Heart left ventricle (tissue), 16 donors: ENCODE results near the gene MICAL3. TPM values are rescaled to one million over a fixed set of nuclear protein-coding genes. Genes with fewer than 3 reads are reported as not detected.

Source experiments
- ATAC-seq, 4 donors: fragments of 200-7000 bp; cut with Tn5 transposase; one replicate each; pipeline ENCODE4 v1.9.1; 2020 to 2022; ENCODE audit warnings: moderate library complexity in 4 of 4, mild to moderate bottlenecking in 3 of 4, moderate number of reproducible peaks in 1 of 4
- DNase-seq, 5 donors: peaks; one replicate each; pipeline ENCODE4 v3.0.0-alpha.2; 2020
- H3K27ac ChIP-seq, 12 donors: fragments of 200-600 bp; sonication (generic) in 4 of 12; one replicate each; pipeline versions ENCODE4 v1.5.0 to v1.8.0; 2016 to 2022; ENCODE audit warnings: mild to moderate bottlenecking in 2 of 12
- H3K27me3 ChIP-seq, 9 donors: fragments of 200-600 bp; sonication (generic) in 2 of 9; one replicate each; pipeline versions ENCODE4 v1.5.1 to v1.8.0; 2016 to 2022; ENCODE audit warnings: mild to moderate bottlenecking in 3 of 9
- H3K36me3 ChIP-seq, 9 donors: fragments of 200-600 bp; sonication (generic) in 2 of 9; one replicate each; pipeline versions ENCODE4 v1.5.0 to v1.8.0; 2018 to 2022; ENCODE audit warnings: mild to moderate bottlenecking in 2 of 9
- H3K4me1 ChIP-seq, 12 donors: fragments of 200-600 bp; sonication (generic) in 4 of 12; one replicate each; pipeline versions ENCODE4 v1.5.0 to v1.8.0; 2016 to 2022; ENCODE audit warnings: mild to moderate bottlenecking in 3 of 12
- H3K4me3 ChIP-seq, 12 donors: fragments of 200-600 bp; sonication (generic) in 4 of 12; one replicate each; pipeline versions ENCODE4 v1.5.0 to v1.8.0; 2017 to 2022; ENCODE audit warnings: mild to moderate bottlenecking in 9 of 12, moderate library complexity in 4 of 12
- H3K9me3 ChIP-seq, 12 donors: fragments of 200-600 bp; sonication (generic) in 4 of 12; one replicate each; pipeline versions ENCODE4 v1.5.0 to v1.8.0; 2016 to 2022; ENCODE audit warnings: mild to moderate bottlenecking in 1 of 12
- POLR2A ChIP-seq, 2 donors: fragments of 450-650 bp; IDR thresholded peaks; one replicate each; pipeline ENCODE4 v1.6.1; 2017; ENCODE audit warnings: antibody characterized with exemption in 2 of 2, mild to moderate bottlenecking in 2 of 2, moderate library complexity in 2 of 2
- WGBS, 4 donors: extraction: QIAGEN DNeasy Blood & Tissue Kit in 2 of 4; methylation state at CpG; one replicate each; pipeline versions ENCODE4 v1.1.5 to v1.1.7; 2013 to 2018; 5-methylcytosine and 5-hydroxymethylcytosine counted together
- intact Hi-C, 10 donors: fragments of 100-400 bp; cut with DNase I; formaldehyde crosslinking; loops; one replicate each; pipeline versions ENCODE4 v1.11.1 to v1.14.2; 2022
- polyA plus RNA-seq, 2 donors: library from polyadenylated mRNA; stranded (reverse); fragments of 200-250 nt; gene quantifications; one replicate each; pipeline ENCODE4 v1.2.3, GENCODE V29; 2013
- total RNA-seq, 9 donors: library from RNA; depleted of rRNA in 2 of 9; stranded (reverse); fragments of >200 nt in 2 of 9; fragmentation: NEBNext Ultra II Directional in 3 of 9; extraction: Animal tissue kit (Norgen Biotek cat#: 25700) in 3 of 9; gene quantifications; one replicate each; pipeline versions ENCODE4 v1.1.0 to v1.2.4, GENCODE V29; 2016 to 2023
- TF ChIP-seq, protein P1 (sequence below), 12 donors: fragments of 200-600 bp; sonication (generic) in 4 of 12; IDR thresholded peaks; one replicate each; pipeline versions ENCODE4 v1.5.0 to v1.8.0; 2018 to 2022; ENCODE audit warnings: antibody characterized with exemption in 12 of 12, mild to moderate bottlenecking in 5 of 12
- donor health status: ischemic (EF 13 %, LVEDD 7.1; RV severe dilation, severe dysfunction).
- donor health status: healthy with polysubstance abuse.
- donor health status: DM: no; HTN: yes; CAD: no.
- donor health status: DM: no; HTN: no; CAD: no.
- donor health status: ischemic (EF 25% LVEDD 6.9; RV normal size, moderate dysfunction).
- donor health status: ischemic (EF 25% LVEDD 5.7; RV mildly dilated, moderate dysfunction).
- donor health status: healthy.
- donor health status: DM: yes; HTN: yes; CAD: no.
- donor health status: ischemic (EF 35%, LVEDD 5.7; RV mildly dilated, moderate dysfunction).
- donor health status: nonischemic (EF 11% LVEDD 7.7; RV severe dilation, severe dysfunction).
- donor health status: DM: yes; HTN: yes; CAD: no.
- donor health status: PGD.
- donor health status: ischemic (EF 29% LVEDD 5.4; RV normal size, mild dysfunction).
- donor health status: nonischemic (EF 23%, LVEDD 6.1; RV moderate dilation, normal function).

The MICAL3 gene
- total and polyA plus RNA-seq, 11 donors: 41.3 to 125 (median 83.3) TPM

DNA sequence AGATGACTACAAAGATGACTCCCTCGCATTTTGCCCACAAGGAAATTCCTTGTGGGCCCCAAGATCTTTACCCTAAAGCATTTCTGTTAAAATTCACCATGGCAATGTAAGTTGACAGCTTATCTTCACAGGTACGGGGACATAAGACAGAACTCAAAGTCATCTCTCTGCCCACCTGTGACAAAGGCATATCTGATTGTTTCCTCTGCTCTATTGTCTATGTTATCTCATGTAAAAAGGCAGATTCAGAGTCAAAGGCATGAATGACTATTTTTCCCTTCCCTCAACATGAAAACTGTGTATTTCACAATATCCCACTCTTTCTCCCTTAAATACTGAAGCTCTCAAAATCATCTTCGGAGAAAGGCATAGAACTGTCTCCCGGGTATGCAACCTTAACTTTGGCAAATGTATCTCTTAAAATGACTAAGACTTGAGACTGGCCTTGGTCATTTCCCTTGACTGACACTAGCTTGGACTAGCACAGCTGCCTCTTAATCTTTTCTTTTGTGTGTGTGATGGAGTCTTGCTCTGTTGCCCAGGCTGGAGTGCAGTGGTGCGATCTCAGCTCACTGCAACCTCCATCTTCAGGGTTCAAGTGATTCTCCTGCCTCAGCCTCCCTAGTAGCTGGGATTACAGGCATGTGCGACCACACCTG is 103.2 kb downstream of the MICAL3 start:
- DNase-seq: no peak
- no peaks in the 10 kb centered on the region for H3K27me3 ChIP-seq
- peak overlapping the region in 8 of 12 donors; percentile 1 to 37 (median 18) for H3K4me3 ChIP-seq
- no peaks in the 10 kb centered on the region for H3K9me3 ChIP-seq
- no peak for ATAC-seq
- peaks cover 4 to 97% (median 71%) of the 10 kb centered on the region in 12 donors for H3K4me1 ChIP-seq
- TF ChIP-seq POLR2A (IDR thresholded peaks at IDR 0.05): no peak
- TF ChIP-seq, protein P1, sequence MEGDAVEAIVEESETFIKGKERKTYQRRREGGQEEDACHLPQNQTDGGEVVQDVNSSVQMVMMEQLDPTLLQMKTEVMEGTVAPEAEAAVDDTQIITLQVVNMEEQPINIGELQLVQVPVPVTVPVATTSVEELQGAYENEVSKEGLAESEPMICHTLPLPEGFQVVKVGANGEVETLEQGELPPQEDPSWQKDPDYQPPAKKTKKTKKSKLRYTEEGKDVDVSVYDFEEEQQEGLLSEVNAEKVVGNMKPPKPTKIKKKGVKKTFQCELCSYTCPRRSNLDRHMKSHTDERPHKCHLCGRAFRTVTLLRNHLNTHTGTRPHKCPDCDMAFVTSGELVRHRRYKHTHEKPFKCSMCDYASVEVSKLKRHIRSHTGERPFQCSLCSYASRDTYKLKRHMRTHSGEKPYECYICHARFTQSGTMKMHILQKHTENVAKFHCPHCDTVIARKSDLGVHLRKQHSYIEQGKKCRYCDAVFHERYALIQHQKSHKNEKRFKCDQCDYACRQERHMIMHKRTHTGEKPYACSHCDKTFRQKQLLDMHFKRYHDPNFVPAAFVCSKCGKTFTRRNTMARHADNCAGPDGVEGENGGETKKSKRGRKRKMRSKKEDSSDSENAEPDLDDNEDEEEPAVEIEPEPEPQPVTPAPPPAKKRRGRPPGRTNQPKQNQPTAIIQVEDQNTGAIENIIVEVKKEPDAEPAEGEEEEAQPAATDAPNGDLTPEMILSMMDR (IDR thresholded peaks at IDR 0.05): no peak
- peak overlapping the region; percentile 62 to 96 (median 88) for H3K27ac ChIP-seq
- intact Hi-C loops: loop anchor here in 1 of 10 donors (2.0 kb wide), 1 partner anchor 18 kb away; no protein-coding TSS in a partner anchor
- H3K36me3 ChIP-seq: no peaks in the 10 kb centered on the region
- WGBS, 4 donors: 68 to 79% (median 78%) methylated on average over 6 of the region's 6 CpGs

DNA sequence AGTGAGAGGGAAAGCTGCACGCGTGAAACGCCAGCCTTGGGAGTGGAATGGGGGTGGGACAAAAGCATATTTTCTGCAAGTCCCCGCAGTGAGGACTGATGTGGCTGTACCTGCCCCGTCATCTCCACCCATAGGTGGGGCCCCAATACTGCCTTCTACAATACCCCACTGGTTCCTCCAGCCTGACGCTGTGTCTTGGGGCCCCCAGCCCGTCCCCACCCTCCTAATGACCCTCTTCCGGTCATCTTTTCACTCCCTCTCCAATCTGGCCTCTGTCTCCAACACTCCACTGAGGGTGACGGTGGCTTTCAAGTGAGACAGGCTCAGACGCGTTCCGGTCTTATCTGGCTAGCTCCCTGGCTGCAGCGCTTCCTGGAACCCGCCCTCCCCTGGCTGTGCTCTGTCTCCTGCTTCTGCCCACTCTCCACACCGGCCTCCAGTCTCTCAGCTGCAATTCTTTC is 104.2 kb downstream of the MICAL3 start:
- ATAC-seq: peak; percentile 83 to 91 (median 88)
- DNase-seq: peak; percentile 77 to 93 (median 84)
- Histone ChIP-seq H3K4me1 (peaks cover 4 to 98% (median 62%) of the 10 kb centered on the region in 12 donors), H3K27me3 (no peaks in the 10 kb centered on the region), H3K27ac (peak overlapping the region; percentile 66 to 96 (median 88)), H3K9me3 (no peaks in the 10 kb centered on the region), H3K36me3 (no peaks in the 10 kb centered on the region), H3K4me3 (peak overlapping the region in 10 of 12 donors; percentile 18 to 37 (median 32))
- intact Hi-C loops: loop anchor here in 1 of 10 donors (2.0 kb wide), 1 partner anchor 19 kb away; no protein-coding TSS in a partner anchor
- WGBS, 4 donors: 10 to 15% (median 12%) methylated on average over 15 of the region's 15 CpGs
- TF ChIP-seq, protein P1 (IDR thresholded peaks at IDR 0.05): peak in 3 of 12 donors; percentile 17 to 31 (median 28)
- no peak for TF ChIP-seq POLR2A (IDR thresholded peaks at IDR 0.05)

DNA sequence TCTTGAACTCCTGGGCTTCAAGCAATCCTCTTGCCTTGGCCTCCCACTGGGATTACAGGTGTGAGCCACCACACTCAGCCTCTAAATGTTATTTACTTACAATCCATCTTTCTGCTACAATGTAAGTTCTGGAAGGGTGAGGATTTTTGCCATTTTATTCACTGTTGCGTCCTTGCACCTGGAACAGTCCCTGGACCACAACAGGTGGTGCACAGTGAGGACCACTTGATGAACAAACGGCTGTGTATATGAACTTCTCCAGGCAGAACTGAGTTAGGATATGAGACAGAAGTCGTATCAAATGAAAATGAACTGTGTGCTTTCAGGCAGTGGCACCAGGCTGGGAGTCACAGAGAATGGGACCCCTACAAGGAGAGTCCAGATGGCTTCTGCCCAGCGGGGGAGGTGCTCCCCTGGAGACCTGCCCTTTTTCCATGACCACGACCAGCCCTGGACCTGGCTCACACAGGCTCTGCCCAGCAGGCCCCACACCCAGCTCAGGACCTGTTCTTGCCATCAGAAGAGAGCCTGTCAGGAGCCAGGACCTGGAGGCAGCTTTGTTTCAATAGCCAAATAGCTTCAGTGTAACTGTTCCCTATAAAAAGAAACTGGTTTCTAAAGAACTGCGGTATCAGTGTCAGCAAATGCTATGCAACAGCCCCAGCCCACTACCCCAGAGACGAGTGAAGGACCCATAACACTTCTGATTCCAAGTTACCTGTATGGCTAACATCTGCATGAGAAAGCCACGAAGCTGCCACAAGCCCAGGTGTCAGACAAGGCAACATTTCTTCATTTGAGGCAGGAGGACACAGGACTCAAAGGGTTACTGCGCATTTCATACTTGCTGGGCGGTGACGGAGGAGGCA is 104.9 kb downstream of the MICAL3 start:
- DNase-seq (peak; percentile 58 to 88 (median 75)), ATAC-seq (peak; percentile 65 to 75 (median 70))
- Histone ChIP-seq H3K36me3 (no peaks in the 10 kb centered on the region), H3K27me3 (no peaks in the 10 kb centered on the region), H3K9me3 (no peaks in the 10 kb centered on the region), H3K4me3 (peak overlapping the region in 10 of 12 donors; percentile 18 to 37 (median 32)), H3K4me1 (peaks cover 4 to 98% (median 58%) of the 10 kb centered on the region in 12 donors), H3K27ac (peak overlapping the region; percentile 66 to 96 (median 88))
- 44 to 66% (median 52%) methylated on average over 11 of the region's 11 CpGs for WGBS, 4 donors
- intact Hi-C loops: loop anchor here in 3 of 10 donors (2.0 to 10.0 kb wide), 3 partner anchors 19 to 88 kb away; no protein-coding TSS in a partner anchor
- TF ChIP-seq, protein P1 (IDR thresholded peaks at IDR 0.05): no peak
- TF ChIP-seq POLR2A (IDR thresholded peaks at IDR 0.05): no peak
